Nucleus accumbens (tissue), 56 donors: ENCODE measurements around the gene LENG1.
"Not testable (repeated sequence)": the region's sequence is repeated elsewhere in the genome, so short reads cannot be mapped to it uniquely, and the experiment has no call there.

Experiments used
- DNase-seq, 56 donors: peaks; one replicate each; lab custom pipeline; 2025; lab: John Stamatoyannopoulos, UW

LENG1 gene

GRCh38 chr19:54189735-54190502 lies 30.4 kb upstream of the LENG1 start:
- DNase-seq = peak; percentile 98 to 100 (median 100)

GRCh38 chr19:54189145-54189734 lies 29.7 kb upstream of the LENG1 start, which contains the start of gene MBOAT7:
MBOAT7 (minus strand) TSS chr19:54189580; CDS start chr19:54188508, 1,072 bp downstream.
- peak in 3 of 56 donors; percentile 52 to 71 (median 68) for DNase-seq

- DNase-seq = peak in 10 of 56 donors; percentile 5 to 42 (median 20)
Measured at GRCh38 chr19:54188215-54188871, 28.8 kb upstream of the LENG1 start.

GRCh38 chr19:54186934-54187381 lies 27.4 kb upstream of the LENG1 start:
- no peak for DNase-seq

- no peak for DNase-seq
Measured at GRCh38 chr19:54186351-54186750, 26.8 kb upstream of the LENG1 start.

GRCh38 chr19:54183431-54183830 lies 23.9 kb upstream of the LENG1 start:
- DNase-seq = no peak

- not testable (repeated sequence) for DNase-seq
Measured at GRCh38 chr19:54181894-54182293, 22.4 kb upstream of the LENG1 start.

- no peak for DNase-seq
Measured at GRCh38 chr19:54180691-54181091, 21.2 kb upstream of the LENG1 start.

- DNase-seq = peak in 44 of 56 donors; percentile 3 to 83 (median 54)
Measured at GRCh38 chr19:54179921-54180461, 20.5 kb upstream of the LENG1 start.

- DNase-seq = peak in 2 of 56 donors; percentile 6 to 23
Measured at GRCh38 chr19:54179262-54179852, 19.8 kb upstream of the LENG1 start.

- DNase-seq = peak in 28 of 56 donors; percentile 5 to 67 (median 20)
Measured at GRCh38 chr19:54178581-54179261, 19.2 kb upstream of the LENG1 start.

- no peak for DNase-seq
Measured at GRCh38 chr19:54173951-54174834, 14.7 kb upstream of the LENG1 start.

GRCh38 chr19:54173359-54173699 lies 13.8 kb upstream of the LENG1 start:
- DNase-seq = no peak

GRCh38 chr19:54172471-54173358 lies 13.2 kb upstream of the LENG1 start, which contains the start of gene TMC4:
TMC4 (minus strand) TSS chr19:54173160; CDS start chr19:54173117, 43 bp downstream.
- no peak for DNase-seq

- DNase-seq = not testable (repeated sequence)
Measured at GRCh38 chr19:54171736-54172431, 12.4 kb upstream of the LENG1 start.

GRCh38 chr19:54169149-54169740 lies 9.7 kb upstream of the LENG1 start:
- DNase-seq = no peak
